DOHH2 (cell line): ENCODE data around the gene MDN1.

Experiments
- CTCF ChIP-seq: fragments of 200-600 bp; sonication (generic); IDR thresholded peaks from one replicate; pipeline ENCODE4 v1.5.1; 2014; ENCODE audit warnings: antibody characterized with exemption, mild to moderate bottlenecking, low read depth, low read length; ENCODE audit not compliant: poor library complexity, severe bottlenecking
- EZH2phosphoT487 ChIP-seq: fragments of 200-600 bp; sonication (generic); IDR thresholded peaks from 2 replicates; pipeline ENCODE4 v1.6.1; 2017; ENCODE audit warnings: borderline replicate concordance, mild to moderate bottlenecking, antibody characterized with exemption, low read length, moderate library complexity, mixed read lengths

- TF ChIP-seq CTCF (no peak), EZH2phosphoT487 (no peak)
These were observed 136.6 kb downstream of the MDN1 start for GRCh38 chr6:89682991-89683390.
